ENCODE data around the gene TVP23C. TPM values are rescaled to one million over a fixed set of nuclear protein-coding genes. Genes with fewer than 3 reads are reported as not detected.
"Not testable (repeated sequence)": the region's sequence is repeated elsewhere in the genome, so short reads cannot be mapped to it uniquely, and the experiment has no call there.

The TVP23C gene
- total and polyA plus RNA-seq, 2 of the 8 experiments (the other 6 are each of a cell fraction or from before 2014, with no cell fraction given), result 2.9 to 9.6 TPM

DNA sequence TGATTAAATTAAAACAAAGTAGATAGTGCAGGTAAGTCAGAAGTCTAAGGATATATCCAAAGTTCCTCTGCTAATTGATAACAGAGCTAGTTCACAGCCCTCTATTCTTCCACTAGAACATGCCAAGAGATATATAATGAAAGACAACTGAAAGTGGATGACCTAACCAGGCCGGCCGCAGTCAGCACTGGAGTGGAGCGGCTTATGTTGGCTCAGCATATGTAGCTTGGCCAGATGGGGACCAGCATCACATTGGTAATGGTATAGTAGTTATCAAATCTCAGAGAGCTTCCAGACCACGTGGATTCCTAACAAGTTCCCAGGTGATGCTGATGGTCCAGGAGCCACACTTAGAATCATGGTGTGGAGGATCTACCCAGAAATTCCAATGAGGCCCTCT lies 18.2 kb upstream of the TVP23C start:
- H2BK5ac ChIP-seq (ENCODE audit: low read depth, low read length); H3K23me2 ChIP-seq (ENCODE audit: low read depth, low read length); H3K23ac ChIP-seq (ENCODE audit: insufficient read length); H4K8ac ChIP-seq (ENCODE audit: extremely low read depth, insufficient read depth, low read length); H2BK12ac ChIP-seq (ENCODE audit: low read depth, low read length); H3K4me2 ChIP-seq (ENCODE audit: insufficient read depth in 1 of 2, low read depth in 2 of 2, low read length in 2 of 2); POLR2A ChIA-PET (ENCODE audit: partially characterized antibody); H2AK5ac ChIP-seq (ENCODE audit: low read depth, low read length); H3K9me3 ChIP-seq (ENCODE audit: insufficient read depth in 2 of 2, low read depth in 1 of 2, low read length in 1 of 2); H3K56ac ChIP-seq (replicated peaks; ENCODE audit: insufficient read length, low read depth, low read length); CTCF ChIA-PET (ENCODE audit: partially characterized antibody); H3K79me2 ChIP-seq (ENCODE audit: control insufficient read depth in 1 of 2, insufficient read depth in 2 of 2, low read length in 2 of 2); H2BK15ac ChIP-seq (ENCODE audit: low read length); H3K79me1 ChIP-seq (ENCODE audit: low read depth, low read length); DNase-seq (ENCODE audit: low read depth in 1 of 2, low spot score in 2 of 2); H4K20me1 ChIP-seq (replicated peaks in 1 of 2; ENCODE audit: control insufficient read depth in 1 of 2, insufficient read depth in 2 of 2, low read length in 2 of 2); H3K4ac ChIP-seq (replicated peaks; ENCODE audit: insufficient read length, low read depth, low read length); H3K9ac ChIP-seq (replicated peaks in 1 of 4; ENCODE audit: extremely low read depth in 1 of 4, low read depth in 3 of 4, low read length in 3 of 4); H3K27ac ChIP-seq (ENCODE audit: low read depth, low read length); H3K27me3 ChIP-seq (replicated peaks in 1 of 4; ENCODE audit: control insufficient read depth in 3 of 4, extremely low read depth in 1 of 4, insufficient read depth in 3 of 4, low read length in 3 of 4); H2BK20ac ChIP-seq (ENCODE audit: low read length); H3K4me3 ChIP-seq (ENCODE audit: extremely low read depth in 1 of 4, insufficient read depth in 2 of 4, low read depth in 3 of 4, low read length in 4 of 4); H2BK120ac ChIP-seq (replicated peaks; ENCODE audit: low read depth, low read length); FAIRE-seq; H2AFZ ChIP-seq (ENCODE audit: low read length); H4K5ac ChIP-seq (ENCODE audit: insufficient read length, low read depth, low read length); H3K14ac ChIP-seq (ENCODE audit: insufficient read length); H3K36me3 ChIP-seq (ENCODE audit: control insufficient read depth in 2 of 4, insufficient read depth in 4 of 4, low read length in 3 of 4); H3K4me1 ChIP-seq (replicated peaks in 1 of 4; ENCODE audit: control insufficient read depth in 3 of 4, insufficient read depth in 4 of 4, low read length in 3 of 4); H4K91ac ChIP-seq (replicated peaks; ENCODE audit: insufficient read length, low read length); H3K18ac ChIP-seq (ENCODE audit: extremely low read depth, low read length): not testable (repeated sequence)
- WGBS, 2 experiments (ENCODE audit: extremely low coverage in 1 of 2, insufficient coverage in 1 of 2, insufficient read length in 1 of 2, insufficient replicate concordance in 2 of 2, low coverage in 1 of 2, low lambda C conversion rate in 2 of 2, missing lambda C conversion rate in 1 of 2), result no CpG with 5 or more reads among the region's 4 CpGs

- H3K27ac ChIP-seq (ENCODE audit: low read depth, low read length); H4K91ac ChIP-seq (replicated peaks; ENCODE audit: insufficient read length, low read length); H2AK5ac ChIP-seq (ENCODE audit: low read depth, low read length); H2BK5ac ChIP-seq (ENCODE audit: low read depth, low read length); H3K14ac ChIP-seq (ENCODE audit: insufficient read length); H2BK15ac ChIP-seq (ENCODE audit: low read length); DNase-seq (ENCODE audit: low read depth in 1 of 2, low spot score in 2 of 2); H3K4me2 ChIP-seq (ENCODE audit: insufficient read depth in 1 of 2, low read depth in 2 of 2, low read length in 2 of 2); H3K23ac ChIP-seq (ENCODE audit: insufficient read length); H3K23me2 ChIP-seq (ENCODE audit: low read depth, low read length); H2BK120ac ChIP-seq (replicated peaks; ENCODE audit: low read depth, low read length); H3K18ac ChIP-seq (ENCODE audit: extremely low read depth, low read length); H3K36me3 ChIP-seq (ENCODE audit: control insufficient read depth in 2 of 4, insufficient read depth in 4 of 4, low read length in 3 of 4); H3K4me1 ChIP-seq (replicated peaks in 1 of 4; ENCODE audit: control insufficient read depth in 3 of 4, insufficient read depth in 4 of 4, low read length in 3 of 4); FAIRE-seq; H3K9ac ChIP-seq (replicated peaks in 1 of 4; ENCODE audit: extremely low read depth in 1 of 4, low read depth in 3 of 4, low read length in 3 of 4); H3K56ac ChIP-seq (replicated peaks; ENCODE audit: insufficient read length, low read depth, low read length); H2AFZ ChIP-seq (ENCODE audit: low read length); H2BK20ac ChIP-seq (ENCODE audit: low read length); POLR2A ChIA-PET (ENCODE audit: partially characterized antibody); H3K4ac ChIP-seq (replicated peaks; ENCODE audit: insufficient read length, low read depth, low read length); CTCF ChIA-PET (ENCODE audit: partially characterized antibody); H3K79me1 ChIP-seq (ENCODE audit: low read depth, low read length); H4K8ac ChIP-seq (ENCODE audit: extremely low read depth, insufficient read depth, low read length); H3K27me3 ChIP-seq (replicated peaks in 1 of 4; ENCODE audit: control insufficient read depth in 3 of 4, extremely low read depth in 1 of 4, insufficient read depth in 3 of 4, low read length in 3 of 4); H2BK12ac ChIP-seq (ENCODE audit: low read depth, low read length); H3K4me3 ChIP-seq (ENCODE audit: extremely low read depth in 1 of 4, insufficient read depth in 2 of 4, low read depth in 3 of 4, low read length in 4 of 4); H4K5ac ChIP-seq (ENCODE audit: insufficient read length, low read depth, low read length); H3K9me3 ChIP-seq (ENCODE audit: insufficient read depth in 2 of 2, low read depth in 1 of 2, low read length in 1 of 2); H3K79me2 ChIP-seq (ENCODE audit: control insufficient read depth in 1 of 2, insufficient read depth in 2 of 2, low read length in 2 of 2); H4K20me1 ChIP-seq (replicated peaks in 1 of 2; ENCODE audit: control insufficient read depth in 1 of 2, insufficient read depth in 2 of 2, low read length in 2 of 2): not testable (repeated sequence)
- WGBS, 2 experiments (ENCODE audit: extremely low coverage in 1 of 2, insufficient coverage in 1 of 2, insufficient read length in 1 of 2, insufficient replicate concordance in 2 of 2, low coverage in 1 of 2, low lambda C conversion rate in 2 of 2, missing lambda C conversion rate in 1 of 2), result no CpG with 5 or more reads among the region's 1 CpG
Measured at GRCh38 chr17:15576848-15577247, 13.6 kb upstream of the TVP23C start.
